HL-60/S4 (cell line): ENCODE results near the gene ZNF354C.

Source experiments
- in situ Hi-C: fragments of 300-500 bp; cut with MboI; formaldehyde crosslinking; loops from 2 replicates; pipeline ENCODE4 v1.14.3; 2022; ENCODE audit warnings: low sequenced_read_pairs

The ZNF354C gene

GRCh38 chr5:179113945-179114641 lies 53.9 kb downstream of the ZNF354C start:
- in situ Hi-C loops = no loop called here

DNA sequence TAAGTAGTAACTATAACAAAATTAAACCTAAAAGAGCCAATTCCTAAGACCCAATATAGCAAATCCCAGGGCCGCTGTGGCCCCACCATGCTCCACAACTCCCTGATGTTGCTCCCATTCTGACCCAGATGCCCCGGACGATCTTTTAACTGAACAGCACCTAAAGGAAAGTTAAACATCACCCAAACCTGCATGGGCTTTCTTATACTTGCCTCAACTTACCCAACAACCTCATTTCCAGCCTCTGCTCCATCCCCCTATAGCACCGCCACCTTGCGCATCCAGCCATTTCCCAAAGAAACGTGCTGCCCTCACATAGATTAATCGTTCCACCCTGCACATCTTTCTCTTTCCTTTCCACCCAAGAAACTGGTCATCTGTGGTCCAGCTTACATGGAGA lies 54.6 kb downstream of the ZNF354C start:
- in situ Hi-C loops = no loop called here

DNA sequence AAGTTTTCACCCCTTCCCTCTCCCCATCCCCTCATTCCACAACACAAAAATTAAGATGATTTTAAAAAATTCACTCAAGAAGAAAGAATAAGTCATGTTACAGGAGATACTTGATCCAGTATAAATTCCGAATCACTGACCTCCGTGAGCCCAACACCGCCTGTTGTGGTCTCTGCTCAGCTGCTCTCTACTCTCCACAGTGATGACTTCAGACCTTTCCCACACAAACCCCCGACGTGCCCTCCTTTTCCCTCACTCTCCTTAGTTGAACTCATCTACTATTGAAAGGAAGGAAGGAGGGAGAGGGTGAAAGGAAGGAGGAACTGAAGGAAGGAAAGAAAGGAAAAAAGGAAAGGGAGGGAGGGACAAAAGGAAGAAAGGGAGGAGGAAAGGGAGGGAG lies 55.1 kb downstream of the ZNF354C start:
- in situ Hi-C loops = no loop called here

GRCh38 chr5:179115845-179116524 lies 55.8 kb downstream of the ZNF354C start:
- in situ Hi-C loops = no loop called here

DNA sequence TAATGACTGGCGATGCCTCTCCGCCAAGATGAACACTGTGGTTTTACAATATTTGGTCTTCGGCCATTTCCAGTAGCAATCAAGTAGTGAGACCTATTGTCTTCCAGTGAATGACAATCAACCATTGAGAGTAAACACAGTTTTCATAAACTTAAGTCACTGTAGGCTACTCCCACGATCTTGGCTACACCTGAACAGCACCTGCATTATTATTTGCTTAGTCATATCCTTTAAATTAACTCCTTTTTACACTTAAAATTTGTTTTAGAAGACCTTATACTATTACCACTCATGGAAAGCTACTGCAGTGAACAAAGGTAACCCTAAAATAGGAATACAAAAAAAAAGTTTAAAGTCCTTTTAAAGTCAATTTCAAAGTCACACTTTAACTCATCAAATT lies 58.2 kb downstream of the ZNF354C start:
- in situ Hi-C loops = no loop called here

- in situ Hi-C loops = no loop called here
Measured at GRCh38 chr5:179118756-179119414, 58.7 kb downstream of the ZNF354C start.

DNA sequence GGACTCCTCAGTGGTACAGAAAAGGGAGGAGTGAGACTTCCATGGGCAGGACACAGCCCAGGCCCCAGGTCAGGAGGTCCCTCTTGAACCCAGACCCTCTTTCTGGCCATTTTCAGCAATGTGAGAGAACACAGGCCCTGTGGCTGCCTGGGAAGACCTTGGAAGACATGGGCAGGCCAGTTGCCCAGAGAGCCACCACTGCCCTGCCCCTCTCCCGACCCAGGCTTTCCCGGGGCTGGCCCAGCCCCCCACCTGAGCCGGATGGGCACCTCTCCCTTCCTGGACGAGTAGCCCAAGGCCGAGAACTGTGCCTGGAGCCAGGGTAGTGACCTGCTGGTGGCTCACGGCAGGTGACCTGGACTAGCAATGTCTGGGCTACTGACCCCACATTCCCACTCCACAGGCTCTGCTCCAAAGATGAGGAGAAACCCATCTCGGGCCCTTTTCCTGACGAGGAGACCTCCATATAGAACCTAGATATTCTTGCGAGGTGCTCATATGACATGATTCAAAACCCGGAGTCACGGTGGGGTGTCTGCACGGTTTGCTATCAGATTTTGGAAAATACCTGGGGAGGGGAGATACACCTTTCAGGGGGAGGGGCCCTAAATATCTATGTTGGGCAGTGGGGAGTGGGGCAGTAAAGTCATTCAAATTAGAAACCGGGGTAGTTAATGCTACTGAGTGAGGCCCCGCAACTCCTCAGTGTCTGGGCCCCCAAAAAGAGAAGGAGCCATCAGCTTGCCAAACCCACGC lies 59.4 kb downstream of the ZNF354C start:
- in situ Hi-C loops = no loop called here

GRCh38 chr5:179120421-179120861 lies 60.3 kb downstream of the ZNF354C start:
- in situ Hi-C loops = no loop called here

DNA sequence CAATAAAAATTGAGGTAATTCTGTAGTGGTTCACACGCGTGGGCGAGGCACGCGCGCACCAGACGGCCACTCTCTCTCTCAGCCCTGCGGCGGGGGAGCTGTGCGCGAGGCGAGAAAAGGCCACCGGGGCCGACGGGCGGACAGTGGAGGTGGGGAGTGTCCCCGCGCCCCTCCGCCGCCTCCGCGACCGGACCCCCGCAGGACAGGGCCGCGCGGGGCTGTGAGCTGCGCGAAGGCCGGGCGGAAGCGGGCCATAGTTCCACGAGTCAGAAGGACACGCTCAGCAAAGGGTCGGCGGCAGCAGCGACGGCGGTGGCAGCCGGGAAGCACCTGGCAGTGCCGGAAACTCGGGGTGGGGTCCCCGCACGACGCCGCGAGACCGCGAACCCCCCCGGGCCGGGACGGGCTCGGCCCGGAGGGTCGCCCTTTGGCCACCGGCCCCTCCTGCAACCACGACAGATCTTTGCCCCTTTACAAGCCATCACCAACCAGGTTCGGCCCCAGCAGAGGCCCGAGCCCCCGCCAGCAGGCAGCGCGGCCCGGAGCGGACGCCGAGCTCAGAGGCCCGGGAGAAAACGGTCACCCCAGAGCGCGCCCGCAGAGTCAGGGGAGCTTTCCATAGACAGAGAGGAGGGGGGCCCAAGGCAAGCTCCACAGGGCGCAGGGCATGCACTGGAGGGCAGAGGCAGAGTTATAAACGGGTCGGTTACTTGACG lies 60.9 kb downstream of the ZNF354C start:
- in situ Hi-C loops = no loop called here

- in situ Hi-C loops = no loop called here
Measured at GRCh38 chr5:179121667-179122111, 61.5 kb downstream of the ZNF354C start.

DNA sequence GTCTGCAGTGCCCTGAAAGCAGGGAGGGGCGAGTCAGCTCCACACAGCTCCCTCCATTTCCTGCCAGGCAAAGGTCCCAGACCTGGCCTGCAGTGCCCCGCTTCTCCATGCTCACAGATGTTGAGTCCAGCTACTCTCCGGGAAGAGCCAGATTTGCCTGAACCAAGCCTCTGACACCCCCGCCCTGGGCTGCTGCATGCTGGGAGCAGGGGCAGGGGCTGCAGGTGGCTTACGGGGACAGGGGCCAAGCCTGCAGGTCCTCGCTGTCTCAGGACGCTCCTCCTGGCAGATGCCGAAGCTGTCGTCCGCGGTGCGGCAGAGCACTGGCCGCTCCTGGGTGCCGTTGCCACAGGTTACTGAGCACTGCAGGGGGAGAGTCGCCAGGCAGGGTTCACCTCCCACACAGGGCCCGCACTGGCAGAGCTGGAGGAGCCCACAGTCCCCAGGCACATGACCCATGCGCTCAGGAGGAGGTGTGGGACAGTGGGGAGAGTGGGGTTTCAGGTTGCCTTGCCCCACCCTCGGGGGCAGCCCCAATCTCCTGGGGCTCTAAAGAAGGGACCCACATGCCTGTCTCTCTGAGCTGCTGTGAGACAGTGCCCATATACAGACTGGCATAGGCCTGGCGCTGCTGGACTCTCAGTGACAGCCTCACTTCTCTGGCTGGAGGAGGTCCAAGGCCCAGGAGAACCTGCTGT lies 62.4 kb downstream of the ZNF354C start:
- in situ Hi-C loops = no loop called here

GRCh38 chr5:179123109-179123426 lies 62.9 kb downstream of the ZNF354C start:
- in situ Hi-C loops = no loop called here

DNA sequence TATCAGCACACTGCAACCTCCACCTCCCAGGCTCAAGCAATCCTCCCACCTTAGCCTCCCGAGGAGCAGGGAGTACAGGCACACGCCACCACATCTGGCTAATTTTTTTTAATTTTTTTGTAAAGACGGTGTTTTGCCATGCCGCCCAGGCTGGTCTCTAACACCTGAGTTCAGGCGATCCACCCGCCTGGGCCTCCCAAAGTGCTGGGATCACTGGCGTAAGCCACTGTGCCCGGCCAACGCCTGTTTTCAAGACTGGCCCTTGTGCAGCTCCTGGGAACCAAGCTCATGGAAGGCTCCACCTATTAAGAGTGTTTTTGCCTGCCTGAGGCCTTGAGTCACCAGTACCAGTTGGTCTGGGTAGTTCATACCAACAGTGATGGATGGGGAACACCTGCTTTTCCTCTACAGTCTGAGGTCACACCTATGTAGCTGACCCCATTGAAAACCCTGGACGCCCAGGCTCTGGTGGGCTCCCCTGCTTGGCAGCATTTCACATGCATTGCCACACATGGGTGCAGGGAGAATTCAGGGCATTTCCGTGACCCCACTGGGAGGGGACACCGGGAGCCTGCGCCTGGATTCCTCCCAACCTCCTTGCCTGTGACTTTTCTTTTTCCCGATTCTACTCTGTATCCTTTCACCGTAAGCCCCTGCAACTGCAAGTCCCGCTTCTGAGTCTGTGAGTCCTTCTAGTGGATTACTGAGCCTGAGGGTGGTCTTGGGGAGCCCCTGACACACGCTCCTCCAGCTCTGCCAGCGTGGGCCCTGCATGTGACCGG lies 63.5 kb downstream of the ZNF354C start:
- in situ Hi-C loops = no loop called here

DNA sequence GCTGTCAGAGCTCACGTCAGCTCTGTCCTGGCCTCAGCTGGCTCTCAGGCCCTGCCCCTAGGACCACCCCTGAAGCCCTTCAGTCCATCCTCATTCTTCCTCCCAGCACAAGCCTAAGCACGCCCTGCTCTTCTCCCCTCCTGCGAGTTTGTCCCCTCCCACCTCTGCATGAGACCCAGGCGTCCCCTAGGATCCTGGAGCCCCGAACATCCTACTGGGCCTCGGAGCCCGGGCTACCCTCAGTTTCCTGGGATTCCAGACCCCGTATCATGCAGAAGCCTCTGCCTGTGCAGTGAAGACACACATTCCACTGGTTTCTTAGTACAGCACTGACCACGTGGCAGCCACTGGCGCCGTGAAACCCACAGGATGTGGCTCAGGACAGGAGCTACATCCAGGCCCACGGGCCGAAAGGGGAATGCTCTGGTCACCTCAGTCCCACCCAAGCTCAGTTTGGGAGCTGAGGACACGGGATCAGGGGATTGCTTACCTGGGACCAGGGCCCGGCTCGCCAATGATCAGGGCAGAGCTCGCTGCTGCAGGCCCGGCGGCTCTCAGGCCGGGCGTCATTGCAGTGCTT lies 64.2 kb downstream of the ZNF354C start:
- in situ Hi-C loops = no loop called here

- in situ Hi-C loops = no loop called here
Measured at GRCh38 chr5:179124853-179125788, 64.9 kb downstream of the ZNF354C start.

DNA sequence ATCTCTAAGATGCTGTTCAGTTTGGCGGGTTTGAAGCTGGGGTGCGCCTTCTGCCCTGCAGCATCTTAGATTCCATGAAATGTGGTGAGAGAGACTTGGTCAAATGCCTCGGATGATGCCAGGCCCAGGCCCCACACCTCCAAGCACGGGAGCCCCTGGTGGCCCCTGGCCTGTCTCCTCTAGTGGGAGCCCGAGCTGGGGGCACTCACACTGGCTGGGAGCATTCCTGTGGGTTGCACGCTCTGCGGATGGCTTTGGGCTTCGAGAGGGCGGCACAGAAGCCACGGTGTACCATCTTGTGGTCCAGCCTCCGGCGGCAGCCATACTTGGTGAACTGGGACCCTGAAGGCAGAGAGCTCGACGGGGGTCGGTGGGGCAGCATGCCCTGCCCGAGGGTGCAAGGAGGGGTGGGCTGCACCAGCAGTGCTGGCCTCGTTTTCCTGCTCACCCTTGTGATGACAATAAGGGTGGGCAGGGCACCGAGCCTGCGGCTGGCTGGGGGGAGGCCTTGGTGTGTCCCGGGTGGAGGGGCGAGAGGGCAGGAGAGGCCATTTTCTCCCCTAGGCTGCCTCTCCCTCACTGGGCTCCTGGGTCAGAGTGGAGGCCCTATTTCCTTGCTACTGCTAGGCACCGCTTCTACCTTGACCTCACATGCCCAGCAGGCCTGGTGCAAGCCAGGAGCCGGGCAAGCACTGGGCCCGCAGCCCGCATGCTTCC lies 65.8 kb downstream of the ZNF354C start:
- in situ Hi-C loops = no loop called here

DNA sequence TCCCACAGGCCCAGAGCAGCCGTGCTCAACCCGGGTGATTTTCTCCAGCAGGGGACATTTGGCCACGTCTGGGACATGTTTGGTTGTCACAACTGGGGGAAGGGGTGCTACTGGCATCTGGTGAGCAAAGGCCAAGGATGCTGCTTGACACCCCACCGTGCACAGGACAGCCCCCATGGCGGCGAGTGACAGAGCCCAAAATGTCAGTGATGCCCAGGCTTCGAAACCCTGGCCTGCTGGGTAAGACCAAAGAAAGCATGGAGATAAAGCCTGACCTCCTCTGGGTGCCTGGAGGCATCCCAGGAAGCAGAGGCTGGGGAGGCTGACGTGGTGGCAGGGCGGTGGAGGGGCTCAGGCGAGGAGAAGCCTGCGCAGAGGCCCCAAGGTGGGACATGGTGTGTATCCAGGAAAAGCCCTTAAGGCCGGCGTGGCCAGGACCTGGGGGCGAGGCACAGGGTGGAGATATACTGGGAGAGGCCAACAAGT lies 66.4 kb downstream of the ZNF354C start:
- in situ Hi-C loops = no loop called here
